Measurements from ENCODE around the gene CCHCR1. TPM values are rescaled to one million over a fixed set of nuclear protein-coding genes. Genes with fewer than 3 reads are reported as not detected.

The CCHCR1 gene
- total RNA-seq, 2 donors from 2014 or later = 15.6 to 28.7 TPM

DNA sequence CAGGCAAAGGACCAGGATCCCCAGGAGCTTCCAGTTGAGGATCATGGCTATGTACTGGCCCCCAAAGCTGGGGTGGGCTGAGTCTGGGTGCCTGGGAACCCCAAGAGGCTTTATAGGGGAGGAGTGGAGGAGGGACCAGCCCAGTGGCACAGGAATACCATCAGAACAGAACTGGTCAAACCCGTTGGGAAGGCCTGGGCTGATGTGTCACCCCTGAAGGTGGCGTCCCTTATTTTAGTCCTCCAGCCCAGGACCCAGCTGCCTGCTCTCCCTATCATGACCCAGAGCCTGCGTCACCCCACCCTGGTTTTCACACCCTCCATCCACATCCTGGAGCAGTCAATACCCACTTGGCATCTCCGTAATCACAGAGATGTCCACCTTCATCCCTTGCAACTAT, 18.6 kb downstream of the CCHCR1 start, which contains the start of gene PSORS1C2:
Gene PSORS1C2, minus strand, starts transcription at position 85 of the 400 bp plus-strand sequence. Its CDS starts 40 bp downstream, at position 45.
- 82 to 86% methylated on average over 4 of the region's 4 CpGs for WGBS, 2 donors
- no peak for ATAC-seq
- peaks cover 6% of the 10 kb centered on the region for H3K4me1 ChIP-seq
- no peaks in the 10 kb centered on the region for H3K9me3 ChIP-seq
- H3K27me3 ChIP-seq = no peaks in the 10 kb centered on the region
- no peak within 1 kb of the TSS for H3K27ac ChIP-seq
- intact Hi-C loops (cut with DNase I) = loop anchor here (5.0 kb wide), 1 partner anchor 53 kb away; no protein-coding TSS in a partner anchor
- no peak for DNase-seq
- no peak for TF ChIP-seq POLR2A (IDR thresholded peaks at IDR 0.05)
- no peak within 1 kb of the TSS for H3K4me3 ChIP-seq
- no peaks in the 10 kb centered on the region for H3K36me3 ChIP-seq (replicated peaks in 1 of 2; ENCODE audit: insufficient read depth in 1 of 2, low read depth in 2 of 2)

DNA sequence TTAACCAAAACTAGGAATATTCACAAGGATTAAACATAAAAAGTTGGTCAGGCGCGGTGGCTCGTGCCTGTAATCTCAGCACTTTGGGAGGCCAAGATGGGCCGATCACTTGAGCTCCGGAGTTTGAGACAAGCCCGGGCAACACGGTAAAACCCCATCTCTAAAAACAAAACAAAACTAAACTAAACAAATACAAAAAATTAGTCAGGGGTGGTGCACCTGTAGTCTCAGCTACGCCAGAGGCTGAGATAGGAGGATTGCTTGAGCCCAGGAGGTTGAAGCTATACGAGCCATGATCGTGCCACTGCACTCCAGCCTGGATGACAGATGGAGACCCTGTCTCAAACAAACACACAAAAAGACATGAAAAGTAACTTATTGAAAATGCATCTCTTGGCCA, 21.9 kb downstream of the CCHCR1 start:
- H3K27ac ChIP-seq = no peak overlapping the region
- H3K9me3 ChIP-seq = no peaks in the 10 kb centered on the region
- H3K4me3 ChIP-seq = no peak overlapping the region
- ATAC-seq = no peak
- 76 to 81% methylated on average over 10 of the region's 10 CpGs for WGBS, 2 donors
- no peaks in the 10 kb centered on the region for H3K36me3 ChIP-seq (replicated peaks in 1 of 2; ENCODE audit: insufficient read depth in 1 of 2, low read depth in 2 of 2)
- intact Hi-C loops (cut with DNase I) = loop anchor here (5.0 kb wide), 1 partner anchor 57 kb away; no protein-coding TSS in a partner anchor
- no peak for TF ChIP-seq POLR2A (IDR thresholded peaks at IDR 0.05)
- TF ChIP-seq, protein P1, sequence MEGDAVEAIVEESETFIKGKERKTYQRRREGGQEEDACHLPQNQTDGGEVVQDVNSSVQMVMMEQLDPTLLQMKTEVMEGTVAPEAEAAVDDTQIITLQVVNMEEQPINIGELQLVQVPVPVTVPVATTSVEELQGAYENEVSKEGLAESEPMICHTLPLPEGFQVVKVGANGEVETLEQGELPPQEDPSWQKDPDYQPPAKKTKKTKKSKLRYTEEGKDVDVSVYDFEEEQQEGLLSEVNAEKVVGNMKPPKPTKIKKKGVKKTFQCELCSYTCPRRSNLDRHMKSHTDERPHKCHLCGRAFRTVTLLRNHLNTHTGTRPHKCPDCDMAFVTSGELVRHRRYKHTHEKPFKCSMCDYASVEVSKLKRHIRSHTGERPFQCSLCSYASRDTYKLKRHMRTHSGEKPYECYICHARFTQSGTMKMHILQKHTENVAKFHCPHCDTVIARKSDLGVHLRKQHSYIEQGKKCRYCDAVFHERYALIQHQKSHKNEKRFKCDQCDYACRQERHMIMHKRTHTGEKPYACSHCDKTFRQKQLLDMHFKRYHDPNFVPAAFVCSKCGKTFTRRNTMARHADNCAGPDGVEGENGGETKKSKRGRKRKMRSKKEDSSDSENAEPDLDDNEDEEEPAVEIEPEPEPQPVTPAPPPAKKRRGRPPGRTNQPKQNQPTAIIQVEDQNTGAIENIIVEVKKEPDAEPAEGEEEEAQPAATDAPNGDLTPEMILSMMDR (IDR thresholded peaks at IDR 0.05) = no peak
- peaks cover 6% of the 10 kb centered on the region for H3K4me1 ChIP-seq
- DNase-seq = no peak
- H3K27me3 ChIP-seq = no peaks in the 10 kb centered on the region

DNA sequence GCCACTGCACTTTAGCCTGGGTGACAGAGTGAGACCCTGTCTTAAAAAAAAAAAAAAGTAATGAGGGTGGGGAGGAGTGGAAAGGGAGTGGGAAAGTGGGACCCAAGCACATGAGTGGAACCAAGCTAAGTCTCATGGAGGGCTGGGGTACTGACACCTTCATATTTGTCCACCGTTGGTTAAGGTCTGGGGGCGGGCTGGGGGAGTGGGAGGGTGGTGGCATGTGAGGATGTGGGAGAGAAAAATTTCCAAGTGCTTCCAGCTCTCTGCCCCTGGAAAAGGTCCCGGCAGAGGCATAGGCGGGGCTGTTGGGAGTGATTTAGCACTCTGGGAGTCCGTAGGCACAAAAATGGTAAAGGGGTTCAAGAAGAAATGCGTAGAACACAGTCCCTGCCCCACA, 24.8 kb downstream of the CCHCR1 start:
- TF ChIP-seq POLR2A (IDR thresholded peaks at IDR 0.05) = no peak
- TF ChIP-seq, protein P1 (IDR thresholded peaks at IDR 0.05) = no peak
- 77 to 82% methylated on average over 6 of the region's 6 CpGs for WGBS, 2 donors
- ATAC-seq (no peak), DNase-seq (no peak)
- Histone ChIP-seq H3K4me3 (no peak overlapping the region), H3K27me3 (no peaks in the 10 kb centered on the region), H3K36me3 (replicated peaks in 1 of 2; ENCODE audit: insufficient read depth in 1 of 2, low read depth in 2 of 2) (no peaks in the 10 kb centered on the region), H3K27ac (no peak overlapping the region), H3K9me3 (no peaks in the 10 kb centered on the region), H3K4me1 (peaks cover 4% of the 10 kb centered on the region)
- intact Hi-C loops (cut with DNase I) = no loop called here

DNA sequence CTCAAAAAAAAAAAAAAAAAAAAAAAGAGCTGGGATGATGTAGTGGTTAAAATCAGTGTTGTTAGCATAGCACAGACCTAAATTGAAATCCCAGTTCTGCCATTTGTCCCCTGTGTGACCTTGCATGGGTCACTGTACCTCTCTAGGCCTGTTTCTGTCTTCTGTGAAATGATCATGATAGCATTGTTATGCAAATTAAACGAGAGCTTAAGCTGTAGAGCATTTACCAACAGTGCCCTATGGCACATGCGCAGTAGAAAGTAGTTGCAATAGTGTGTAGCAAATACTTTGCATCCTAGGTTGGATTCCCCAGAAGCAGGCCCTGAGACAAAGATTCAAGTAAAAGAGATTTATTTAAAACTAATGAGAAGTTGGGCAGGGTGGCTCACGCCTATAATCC, 26.0 kb downstream of the CCHCR1 start:
- ATAC-seq (no peak), DNase-seq (no peak)
- H3K36me3 ChIP-seq (replicated peaks in 1 of 2; ENCODE audit: insufficient read depth in 1 of 2, low read depth in 2 of 2) = no peaks in the 10 kb centered on the region
- WGBS, 2 donors = 73 to 79% methylated on average over 3 of the region's 3 CpGs
- intact Hi-C loops (cut with DNase I) = no loop called here
- H3K4me3 ChIP-seq = no peak overlapping the region
- no peaks in the 10 kb centered on the region for H3K9me3 ChIP-seq
- no peaks in the 10 kb centered on the region for H3K27me3 ChIP-seq
- H3K4me1 ChIP-seq = peaks cover 4% of the 10 kb centered on the region
- TF ChIP-seq, protein P1 (IDR thresholded peaks at IDR 0.05) = no peak
- no peak for TF ChIP-seq POLR2A (IDR thresholded peaks at IDR 0.05)
- no peak overlapping the region for H3K27ac ChIP-seq

DNA sequence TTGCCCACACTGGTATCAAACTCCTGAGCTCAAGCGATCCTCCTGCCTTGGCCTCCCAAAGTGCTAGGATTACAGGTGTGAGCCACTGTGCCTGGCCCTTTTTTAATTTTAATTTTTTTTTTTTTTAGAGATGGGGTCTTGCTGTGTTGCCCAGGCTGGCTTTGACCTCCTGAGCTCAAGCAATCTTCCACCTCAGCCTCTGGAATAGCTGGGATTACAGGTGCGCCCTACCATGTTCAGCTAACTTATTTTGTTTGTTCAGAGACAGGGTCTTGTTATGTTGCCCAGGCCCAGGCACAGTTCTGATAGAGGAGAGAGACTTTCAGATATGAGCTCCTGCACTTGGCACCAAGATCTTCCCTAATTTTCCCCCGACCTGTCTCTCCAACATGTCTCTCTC, 26.9 kb downstream of the CCHCR1 start:
- ATAC-seq (no peak), DNase-seq (no peak)
- Histone ChIP-seq H3K9me3 (no peaks in the 10 kb centered on the region), H3K4me3 (no peak overlapping the region), H3K36me3 (replicated peaks in 1 of 2; ENCODE audit: insufficient read depth in 1 of 2, low read depth in 2 of 2) (no peaks in the 10 kb centered on the region), H3K27me3 (no peaks in the 10 kb centered on the region), H3K27ac (no peak overlapping the region), H3K4me1 (peaks cover 12% of the 10 kb centered on the region)
- TF ChIP-seq, protein P1 (IDR thresholded peaks at IDR 0.05) = no peak
- TF ChIP-seq POLR2A (IDR thresholded peaks at IDR 0.05) = no peak
- intact Hi-C loops (cut with DNase I) = no loop called here
- 85 to 89% methylated on average over 3 of the region's 3 CpGs for WGBS, 2 donors

Data from body of pancreas (tissue), 4 donors.